GM18868 (cell line): Measurements from ENCODE around the gene ENPEP.
"Not testable (repeated sequence)": the region's sequence is repeated elsewhere in the genome, so short reads cannot be mapped to it uniquely, and the experiment has no call there.

ENCODE experiments used
- ATAC-seq: cut with Tn5 transposase; IDR thresholded peaks from one replicate; pipeline ENCODE4 v1.9.1; 2021; ENCODE audit warnings: mild to moderate bottlenecking, moderate library complexity; ENCODE audit not compliant: unreplicated experiment

ENPEP gene

DNA sequence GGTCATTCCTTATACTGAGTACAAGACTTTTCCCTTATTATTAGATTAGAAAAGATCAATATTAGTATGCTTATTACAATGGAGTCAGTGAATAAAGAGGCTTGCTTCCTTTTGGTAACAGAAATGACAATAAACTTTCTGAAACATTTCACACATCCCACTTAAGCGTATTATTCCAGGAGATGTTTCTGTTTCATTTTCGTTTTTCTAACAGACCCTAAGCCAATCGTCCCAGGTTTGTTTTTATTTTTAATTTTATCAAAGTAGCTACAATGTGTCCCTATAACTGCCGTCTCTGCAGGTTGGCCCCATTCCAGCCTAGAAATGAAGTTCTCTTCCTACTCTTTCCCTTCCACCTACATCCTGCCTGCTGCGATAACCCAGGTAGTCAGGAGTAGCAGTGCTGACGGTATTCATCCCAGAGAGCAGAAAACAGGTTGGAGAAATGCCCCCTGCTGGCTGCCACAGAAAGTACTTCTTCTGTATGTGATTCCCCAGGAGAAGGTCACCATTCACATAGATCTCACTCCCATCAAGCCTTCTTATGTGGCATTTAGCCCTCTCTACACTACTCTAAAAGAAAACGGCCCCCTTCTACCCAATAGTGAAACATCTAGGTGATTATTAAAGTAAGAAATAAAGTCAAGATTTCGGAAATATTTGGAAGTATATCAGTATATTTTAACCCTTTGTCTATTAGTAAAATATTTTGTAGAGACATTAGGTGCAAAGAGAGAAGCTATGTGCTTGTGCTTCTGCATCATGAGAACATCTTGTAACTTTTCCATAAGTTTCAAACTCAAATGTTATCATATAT, 40.4 kb downstream of the ENPEP start:
- peak; percentile 90 for ATAC-seq

- no peak for ATAC-seq
Observed at GRCh38 chr4:110518889-110519490, 43.0 kb downstream of the ENPEP start.

- ATAC-seq = no peak
Observed at GRCh38 chr4:110520886-110521285, 44.9 kb downstream of the ENPEP start.

DNA sequence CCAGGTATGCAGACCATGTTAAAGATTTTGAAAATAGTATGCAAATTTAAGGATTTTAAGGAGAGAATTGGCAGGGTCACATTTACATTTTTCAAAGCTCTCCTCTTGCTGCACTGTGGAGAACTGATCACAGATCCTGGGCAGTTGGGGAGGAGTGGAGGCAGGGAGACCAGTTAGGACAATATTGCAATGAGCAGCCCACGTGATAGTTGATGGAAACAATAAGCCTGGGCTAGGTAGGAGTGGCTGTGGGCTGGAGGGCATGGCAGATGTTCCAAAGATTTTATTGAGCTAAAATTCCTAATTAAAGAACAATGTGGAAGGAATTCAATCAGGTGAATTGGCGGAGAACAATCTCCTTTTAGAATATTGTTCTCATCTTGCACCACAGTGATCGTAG, 50.6 kb downstream of the ENPEP start:
- no peak for ATAC-seq

GRCh38 chr4:110527156-110527555, 51.2 kb downstream of the ENPEP start:
- no peak for ATAC-seq

GRCh38 chr4:110532901-110533589, 57.1 kb downstream of the ENPEP start:
- ATAC-seq = no peak

GRCh38 chr4:110533590-110533910, 57.6 kb downstream of the ENPEP start:
- ATAC-seq = no peak

- peak; percentile 80 for ATAC-seq
Observed at GRCh38 chr4:110533940-110534339, 58.0 kb downstream of the ENPEP start.

- no peak for ATAC-seq
Observed at GRCh38 chr4:110540581-110540980, 64.6 kb downstream of the ENPEP start.

- no peak for ATAC-seq
Observed at GRCh38 chr4:110540982-110541451, 65.1 kb downstream of the ENPEP start.

DNA sequence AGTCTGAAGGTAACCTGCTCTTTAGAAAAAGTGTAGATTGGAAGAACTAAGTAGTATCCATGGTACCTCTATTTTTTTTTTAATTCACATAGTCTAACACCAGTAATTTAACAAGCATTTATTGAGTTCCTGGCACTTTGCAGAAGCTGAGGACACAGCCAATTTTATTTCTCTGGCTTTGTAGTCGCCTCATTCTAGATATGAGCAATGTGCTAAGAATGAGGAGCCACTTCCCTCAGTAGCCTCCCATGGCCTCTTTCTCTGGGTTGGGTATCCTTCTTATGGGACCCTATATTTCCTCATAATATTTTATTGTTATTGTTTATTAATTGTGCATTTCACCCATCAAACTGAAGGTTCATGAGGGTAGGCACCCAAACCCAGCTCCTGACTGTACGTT, 67.6 kb downstream of the ENPEP start:
- ATAC-seq = no peak

- peak; percentile 40 for ATAC-seq
Observed at GRCh38 chr4:110544594-110544993, 68.6 kb downstream of the ENPEP start.

DNA sequence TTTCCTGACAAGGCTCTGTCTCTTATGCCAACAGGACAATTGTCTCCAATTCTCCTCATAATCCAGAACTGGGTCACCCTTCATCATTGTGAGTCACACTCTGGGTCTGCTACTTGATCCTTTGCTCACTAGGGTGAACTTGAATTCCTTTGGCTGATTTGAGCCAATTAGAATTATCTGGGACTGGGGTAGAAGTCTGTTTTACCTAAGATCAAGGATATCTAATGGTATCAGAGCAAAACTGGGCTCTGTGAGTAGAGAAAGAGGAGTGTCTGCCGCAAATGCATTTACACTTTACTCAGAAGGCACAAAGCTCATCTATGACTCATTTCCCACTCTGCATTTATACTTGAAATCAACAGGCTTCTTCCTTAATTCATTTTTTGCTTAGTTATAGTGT, 74.3 kb downstream of the ENPEP start:
- ATAC-seq = no peak

DNA sequence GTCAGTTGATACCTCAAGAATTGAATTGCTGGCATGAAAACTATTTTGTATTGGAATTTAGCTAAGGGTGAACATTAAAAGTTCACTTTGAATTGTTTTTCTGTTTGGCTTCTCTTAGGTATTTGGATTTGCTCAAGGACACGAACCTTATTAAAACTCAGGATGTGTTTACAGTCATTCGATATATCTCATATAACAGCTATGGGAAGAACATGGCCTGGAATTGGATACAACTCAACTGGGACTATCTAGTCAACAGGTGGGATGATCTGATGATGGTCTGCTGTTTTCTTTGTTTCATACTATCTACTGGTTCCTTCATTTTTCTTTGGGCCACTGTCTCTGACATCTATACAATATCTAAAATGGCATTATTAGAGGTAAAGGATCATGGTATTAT, 77.2 kb downstream of the ENPEP start:
- ATAC-seq = no peak

DNA sequence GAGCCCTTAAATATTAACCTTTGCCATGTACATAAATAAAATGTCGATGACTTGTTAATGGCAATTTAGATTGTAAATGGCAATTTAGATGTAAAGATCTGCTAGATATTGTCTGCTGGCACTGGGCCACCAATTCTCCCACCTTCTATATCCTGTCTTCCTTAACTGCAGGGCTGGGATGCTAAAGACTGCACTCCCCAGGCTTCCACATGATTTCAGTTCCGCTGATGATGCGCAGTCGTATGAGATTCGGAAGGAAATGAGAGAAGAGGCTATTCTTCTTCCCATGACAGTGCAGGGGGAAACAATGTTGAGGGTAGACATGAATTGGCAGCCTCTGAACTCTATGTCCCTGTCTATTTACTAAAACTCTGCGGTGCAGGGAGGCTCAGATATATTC, 91.3 kb downstream of the ENPEP start:
- no peak for ATAC-seq

DNA sequence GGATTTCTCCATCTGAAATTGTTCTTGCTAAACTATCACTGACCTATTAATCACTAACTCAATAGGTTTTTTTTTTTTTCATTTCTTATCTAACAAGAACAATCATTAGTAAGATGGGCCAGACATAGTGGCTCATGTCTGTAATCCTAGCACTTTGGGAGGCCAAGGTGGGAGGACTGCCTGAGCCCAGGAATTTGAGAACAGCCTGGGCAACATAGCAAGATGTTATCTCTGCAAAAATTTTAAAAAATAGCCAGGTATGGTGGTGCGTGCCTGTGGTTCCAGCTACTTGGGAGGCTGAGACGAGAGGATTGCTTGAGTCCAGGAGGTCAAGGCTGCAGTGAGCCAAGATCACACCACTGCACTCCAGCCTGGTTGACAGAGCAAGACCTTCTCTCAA, 100.7 kb downstream of the ENPEP start:
- ATAC-seq = not testable (repeated sequence)

- ATAC-seq = no peak
Observed at GRCh38 chr4:110586131-110586850, 110.3 kb downstream of the ENPEP start.

DNA sequence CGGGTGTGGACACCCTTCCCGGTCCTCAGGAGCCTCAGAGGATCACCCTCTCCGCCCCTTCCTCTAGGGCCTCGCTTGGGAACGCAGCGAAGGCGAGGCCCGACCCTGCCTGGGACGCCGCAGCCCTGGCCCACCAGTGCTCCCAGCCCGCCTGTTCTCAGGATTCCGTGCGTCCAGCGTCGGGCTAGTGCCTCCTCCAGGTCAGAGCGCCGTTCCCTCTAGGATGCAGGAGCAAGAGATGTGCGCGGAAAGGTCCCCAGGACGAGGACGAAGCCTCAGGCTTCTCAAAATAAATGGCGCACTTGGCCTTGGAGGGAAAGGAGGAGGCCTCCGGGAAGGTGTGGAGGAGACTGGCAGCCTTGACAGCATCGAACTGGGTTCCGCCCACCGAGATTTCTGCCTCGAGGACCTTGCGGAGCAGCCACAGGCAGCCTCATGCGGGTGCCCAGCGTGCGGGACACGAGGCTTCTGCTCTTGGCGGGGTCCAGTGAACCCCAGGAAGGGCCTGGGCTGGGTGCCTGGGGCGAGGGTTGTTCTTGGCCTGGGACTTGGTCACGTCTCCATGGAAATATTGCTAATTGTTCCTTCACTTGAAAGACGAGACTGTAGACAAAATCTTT, 111.8 kb downstream of the ENPEP start:
- ATAC-seq = no peak

DNA sequence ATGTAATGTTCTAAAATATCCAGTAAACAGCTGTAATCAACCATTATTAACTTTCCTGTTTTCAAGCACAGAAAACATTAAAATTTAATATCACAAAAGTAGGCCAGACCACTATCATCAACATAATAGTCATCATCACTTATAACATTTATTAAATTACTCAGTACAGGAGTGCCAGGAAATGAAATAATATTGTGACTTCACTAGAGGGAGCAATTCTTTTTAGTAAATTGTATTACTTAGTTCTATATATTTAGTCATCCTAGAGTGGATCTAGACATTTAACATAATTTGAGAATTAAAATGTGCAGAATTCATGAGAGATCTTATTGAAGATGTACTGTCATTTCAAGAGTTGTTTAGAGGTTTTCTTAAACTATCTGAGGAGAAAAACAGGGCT, 113.3 kb downstream of the ENPEP start:
- no peak for ATAC-seq

DNA sequence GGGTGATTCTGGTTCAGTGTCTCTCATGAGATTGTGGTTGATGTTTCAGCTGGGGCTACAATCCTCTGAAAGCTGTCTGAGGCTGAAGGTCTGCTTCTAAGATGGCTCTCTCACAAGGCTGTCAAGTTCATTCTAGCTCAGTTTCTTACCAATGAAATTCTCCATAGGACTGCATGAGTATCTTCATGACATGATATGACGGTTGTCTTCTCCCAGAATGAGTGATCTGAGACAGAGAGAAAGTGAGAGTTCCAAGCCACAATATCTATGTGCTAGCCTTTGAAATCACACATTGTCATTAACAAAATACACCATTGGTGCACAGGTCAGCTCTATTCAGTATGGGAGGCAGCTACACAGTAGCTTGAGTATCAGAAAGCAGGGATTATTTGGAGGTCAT, 119.6 kb downstream of the ENPEP start:
- no peak for ATAC-seq

DNA sequence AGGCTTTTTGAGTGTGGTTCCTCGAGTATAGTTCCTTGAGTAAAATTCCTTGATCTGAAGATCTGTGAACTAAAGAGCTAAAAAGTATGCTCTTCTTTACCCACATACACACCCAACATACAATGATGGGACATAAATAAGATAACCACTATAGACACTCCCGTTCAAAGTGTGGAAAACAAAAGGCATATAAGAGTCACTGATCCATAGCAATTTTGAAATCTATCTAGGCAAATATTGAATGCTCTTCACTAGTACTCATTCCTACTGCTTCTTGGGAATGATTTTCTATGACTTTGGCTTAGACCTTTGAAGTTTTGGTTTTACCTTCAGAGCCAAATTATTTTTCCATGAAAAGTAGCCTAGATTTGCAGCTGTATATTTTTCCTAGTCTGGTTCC, 120.5 kb downstream of the ENPEP start:
- no peak for ATAC-seq
